Parathyroid adenoma (tissue), 2 donors: Measurements from ENCODE around the gene PMAIP1.
"Not testable (repeated sequence)": the region's sequence is repeated elsewhere in the genome, so short reads cannot be mapped to it uniquely, and the experiment has no call there.

Experiments
- H2AFZ ChIP-seq: fragments of 300-600 bp; sonication (generic); one replicate; pipeline ENCODE4 v1.7.0; 2017; ENCODE audit warnings: antibody characterized with exemption, mild to moderate bottlenecking
- H3K27ac ChIP-seq: fragments of 300-600 bp; sonication (generic); one replicate; pipeline ENCODE4 v1.7.0; 2017
- H3K27me3 ChIP-seq: fragments of 300-600 bp; sonication (generic); one replicate; pipeline ENCODE4 v1.7.0; 2017; ENCODE audit warnings: low read length; ENCODE audit not compliant: control insufficient read depth, insufficient read depth
- H3K36me3 ChIP-seq: fragments of 300-600 bp; sonication (generic); one replicate; pipeline ENCODE4 v1.7.0; 2017; ENCODE audit warnings: low read length; ENCODE audit not compliant: control insufficient read depth, insufficient read depth
- H3K4me1 ChIP-seq: fragments of 300-600 bp; sonication (generic); one replicate; pipeline ENCODE4 v1.7.0; 2017; ENCODE audit warnings: control low read depth
- H3K4me2 ChIP-seq: fragments of 300-600 bp; sonication (generic); one replicate; pipeline ENCODE4 v1.7.0; 2017; ENCODE audit warnings: low read length
- H3K4me3 ChIP-seq: fragments of 300-600 bp; sonication (generic); one replicate; pipeline ENCODE4 v1.7.0; 2017; ENCODE audit warnings: low read depth, low read length
- H3K79me2 ChIP-seq: fragments of 300-600 bp; sonication (generic); one replicate; pipeline ENCODE4 v1.7.0; 2017; ENCODE audit warnings: control low read depth
- H3K9ac ChIP-seq: fragments of 300-600 bp; sonication (generic); one replicate; pipeline ENCODE4 v1.7.0; 2017; ENCODE audit warnings: mild to moderate bottlenecking
- H3K9me3 ChIP-seq: fragments of 300-600 bp; sonication (generic); one replicate; pipeline ENCODE4 v1.7.0; 2017; ENCODE audit warnings: low read length; ENCODE audit not compliant: control insufficient read depth
- CTCF ChIP-seq: fragments of 300-600 bp; sonication (generic); IDR thresholded peaks from one replicate; pipeline ENCODE4 v1.7.0; 2017; ENCODE audit warnings: antibody characterized with exemption, mild to moderate bottlenecking
- donor health status: primary hyperparathyroidism.

Gene PMAIP1

DNA sequence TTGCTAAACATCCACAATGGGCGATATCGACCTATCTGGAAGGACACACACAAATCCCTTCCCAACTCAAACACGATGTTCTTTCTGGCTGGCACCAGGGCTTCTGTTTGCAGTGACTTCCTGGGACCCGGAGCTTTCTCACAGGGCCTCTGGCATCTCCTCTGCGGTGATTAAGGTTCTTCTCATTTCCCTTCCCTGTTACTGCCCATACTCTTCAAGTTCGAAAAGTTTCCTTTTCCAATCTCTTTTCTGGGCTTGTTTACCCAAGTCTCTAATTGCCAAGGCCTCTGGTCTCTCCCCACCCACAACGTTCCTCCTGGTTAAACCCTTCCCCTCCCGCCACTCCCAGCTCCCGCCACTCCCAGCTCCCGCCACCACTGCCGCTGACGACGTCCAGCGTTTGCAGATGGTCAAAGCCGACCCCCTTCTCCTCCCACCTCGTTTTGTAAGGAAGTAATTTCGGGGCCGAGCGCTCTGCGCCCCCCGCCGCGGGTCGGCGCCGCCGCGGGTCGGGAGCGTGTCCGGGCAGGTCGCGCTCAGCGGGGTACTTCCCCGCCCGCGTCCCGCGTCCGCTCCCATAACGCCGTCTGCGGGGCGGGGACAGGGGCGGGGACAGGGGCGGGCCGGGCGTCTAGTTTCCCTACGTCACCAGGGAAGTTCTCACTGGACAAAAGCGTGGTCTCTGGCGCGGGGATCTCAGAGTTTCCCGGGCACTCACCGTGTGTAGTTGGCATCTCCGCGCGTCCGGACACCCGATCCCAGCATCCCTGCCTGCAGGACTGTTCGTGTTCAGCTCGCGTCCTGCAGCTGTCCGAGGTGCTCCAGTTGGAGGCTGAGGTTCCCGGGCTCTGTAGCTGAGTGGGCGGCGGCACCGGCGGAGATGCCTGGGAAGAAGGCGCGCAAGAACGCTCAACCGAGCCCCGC, at the start of gene PMAIP1:
PMAIP1 (plus strand) TSS at position 699 of the 924 bp plus-strand sequence; CDS start at position 881, 182 bp downstream.
- H3K27me3 ChIP-seq: no peaks in the 10 kb centered on the region

GRCh38 chr18:59851784-59852399, 47.9 kb upstream of the PMAIP1 start:
- H3K79me2 ChIP-seq: no peaks in the 10 kb centered on the region
- H3K27me3 ChIP-seq: no peaks in the 10 kb centered on the region
- no peak overlapping the region for H3K4me2 ChIP-seq
- no peak overlapping the region for H3K4me3 ChIP-seq
- no peak overlapping the region for H3K9ac ChIP-seq
- no peaks in the 10 kb centered on the region for H3K9me3 ChIP-seq
- H3K36me3 ChIP-seq: no peaks in the 10 kb centered on the region
- no peak overlapping the region for H2AFZ ChIP-seq
- TF ChIP-seq CTCF: no peak
- H3K4me1 ChIP-seq: no peaks in the 10 kb centered on the region
- no peak overlapping the region for H3K27ac ChIP-seq

More for the DNA sequence above, at the start of gene PMAIP1:
- H3K27ac ChIP-seq: peak within 1 kb of the TSS; percentile 58
- TF ChIP-seq CTCF: no peak
- peak within 1 kb of the TSS; percentile 65 for H3K9ac ChIP-seq
- H3K4me1 ChIP-seq: no peaks in the 10 kb centered on the region
- no peaks in the 10 kb centered on the region for H3K36me3 ChIP-seq
- no peaks in the 10 kb centered on the region for H3K9me3 ChIP-seq
- H3K79me2 ChIP-seq: no peaks in the 10 kb centered on the region
- peak within 1 kb of the TSS; percentile 78 for H3K4me2 ChIP-seq
- H2AFZ ChIP-seq: peak within 1 kb of the TSS; percentile 93
- H3K4me3 ChIP-seq: peak within 1 kb of the TSS; percentile 84

DNA sequence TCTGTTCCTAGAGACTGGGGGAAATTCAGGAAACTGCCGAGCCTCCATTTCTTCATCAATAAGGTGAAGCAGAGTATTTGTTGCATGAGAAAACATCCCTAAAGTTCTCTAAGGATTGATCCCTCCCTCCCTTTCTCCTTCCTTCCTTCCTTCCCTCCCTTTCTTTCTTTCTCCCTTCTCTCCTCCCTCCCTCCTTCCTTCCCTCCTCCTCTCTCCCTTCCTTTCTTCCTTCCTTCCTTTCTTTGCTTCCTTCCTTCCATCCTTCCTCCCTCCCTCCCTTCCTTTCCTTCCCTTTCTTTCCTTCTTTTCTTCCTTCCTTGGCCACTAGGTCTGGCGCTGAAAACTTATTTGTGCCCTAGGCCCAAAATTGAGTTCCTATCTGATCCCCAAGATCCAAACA, 47.2 kb upstream of the PMAIP1 start:
- Histone ChIP-seq H2AFZ (no peak overlapping the region), H3K9me3 (no peaks in the 10 kb centered on the region), H3K9ac (no peak overlapping the region), H3K4me3 (no peak overlapping the region), H3K79me2 (no peaks in the 10 kb centered on the region), H3K27ac (no peak overlapping the region), H3K4me1 (no peaks in the 10 kb centered on the region), H3K27me3 (no peaks in the 10 kb centered on the region), H3K4me2 (no peak overlapping the region), H3K36me3 (no peaks in the 10 kb centered on the region)
- no peak for TF ChIP-seq CTCF

- Histone ChIP-seq H3K27ac (no peak overlapping the region), H2AFZ (no peak overlapping the region), H3K4me1 (no peaks in the 10 kb centered on the region), H3K9me3 (no peaks in the 10 kb centered on the region), H3K79me2 (no peaks in the 10 kb centered on the region), H3K9ac (no peak overlapping the region), H3K4me2 (no peak overlapping the region), H3K36me3 (no peaks in the 10 kb centered on the region), H3K27me3 (no peaks in the 10 kb centered on the region), H3K4me3 (no peak overlapping the region)
- no peak for TF ChIP-seq CTCF
These were observed 46.4 kb upstream of the PMAIP1 start for GRCh38 chr18:59853380-59853779.

GRCh38 chr18:59853988-59854387, 45.8 kb upstream of the PMAIP1 start:
- H2AFZ ChIP-seq, H3K4me1 ChIP-seq, H3K27ac ChIP-seq, H3K36me3 ChIP-seq, H3K27me3 ChIP-seq, H3K4me2 ChIP-seq, H3K9me3 ChIP-seq, H3K79me2 ChIP-seq, H3K9ac ChIP-seq, H3K4me3 ChIP-seq: not testable (repeated sequence)
